SW 1271 (cell line): ENCODE results near the gene GFOD1.
"Not testable (repeated sequence)": the region's sequence is repeated elsewhere in the genome, so short reads cannot be mapped to it uniquely, and the experiment has no call there.

Experiments
- DNase-seq, 2 experiments: peaks; one replicate each; lab custom pipeline; 2025; lab: John Stamatoyannopoulos, UW

Gene GFOD1

DNA sequence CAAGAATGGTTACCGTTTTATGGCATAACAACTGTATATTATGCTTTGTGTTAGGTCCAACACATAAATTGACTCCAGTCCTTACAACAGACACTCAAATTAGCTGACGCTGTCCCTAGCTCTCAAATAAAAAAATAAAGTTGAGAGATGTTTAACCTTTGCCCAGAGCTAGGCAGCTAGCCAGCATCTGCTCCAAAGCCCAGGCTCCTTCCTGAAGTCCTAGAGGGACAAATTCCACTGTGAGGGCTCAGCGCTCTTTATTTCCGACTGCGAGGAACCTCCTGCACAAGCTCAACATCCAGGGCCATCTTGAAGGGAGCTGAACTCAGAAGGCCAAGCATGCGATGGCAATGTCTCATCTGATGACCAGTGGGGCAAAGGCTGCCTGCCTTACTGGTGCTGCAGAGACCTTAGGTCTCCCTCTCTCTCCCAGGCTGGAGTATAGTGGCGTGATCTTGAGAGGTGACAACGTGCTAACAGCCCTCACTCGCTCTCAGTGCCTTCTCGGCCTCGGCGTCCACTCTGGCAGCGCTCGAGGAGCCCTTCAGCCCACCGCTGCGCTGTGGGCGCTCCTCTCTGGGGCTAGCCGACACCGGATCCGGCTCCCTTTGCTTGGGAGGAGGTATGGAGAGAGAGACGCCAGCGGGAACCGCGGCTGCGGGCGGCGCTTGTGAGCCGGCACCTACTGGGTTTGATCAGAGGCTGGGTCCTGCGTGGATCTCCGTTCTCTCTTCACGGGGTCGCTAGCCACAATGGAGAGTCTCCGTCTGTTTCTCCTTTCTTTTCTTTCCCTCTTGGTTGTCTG, 24.7 kb upstream of the GFOD1 start:
- no peak for DNase-seq

DNA sequence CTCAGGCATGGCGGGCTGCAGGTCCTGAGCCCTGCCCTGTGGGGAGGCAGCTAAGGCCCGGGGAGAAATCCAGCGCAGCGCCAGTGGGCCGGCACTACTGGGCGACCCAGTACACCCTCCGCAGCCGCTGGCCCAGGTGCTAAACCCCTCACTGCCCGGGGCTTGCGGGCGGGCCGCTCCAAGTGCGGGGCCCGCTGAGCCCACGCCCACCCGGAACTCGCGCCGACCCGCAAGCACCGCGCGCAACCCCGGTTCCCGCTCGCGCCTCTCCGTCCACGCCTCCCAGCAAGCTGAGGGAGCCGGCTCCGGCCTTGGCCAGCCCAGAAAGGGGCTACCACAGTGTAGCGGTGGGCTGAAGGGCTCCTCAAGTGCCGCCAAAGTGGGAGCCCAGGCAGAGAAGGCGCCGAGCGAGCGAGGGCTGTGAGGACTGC, 23.8 kb upstream of the GFOD1 start:
- DNase-seq, result not testable (repeated sequence)

- DNase-seq, result not testable (repeated sequence)
Observed at GRCh38 chr6:13510433-13510832, 23.0 kb upstream of the GFOD1 start.

GRCh38 chr6:13508711-13509705, 21.6 kb upstream of the GFOD1 start:
- no peak for DNase-seq

- DNase-seq, result no peak
Observed at GRCh38 chr6:13507306-13507860, 20.0 kb upstream of the GFOD1 start.

- DNase-seq, result no peak
Observed at GRCh38 chr6:13505345-13505734, 17.9 kb upstream of the GFOD1 start.

GRCh38 chr6:13504611-13505344, 17.4 kb upstream of the GFOD1 start:
- DNase-seq, result no peak

DNA sequence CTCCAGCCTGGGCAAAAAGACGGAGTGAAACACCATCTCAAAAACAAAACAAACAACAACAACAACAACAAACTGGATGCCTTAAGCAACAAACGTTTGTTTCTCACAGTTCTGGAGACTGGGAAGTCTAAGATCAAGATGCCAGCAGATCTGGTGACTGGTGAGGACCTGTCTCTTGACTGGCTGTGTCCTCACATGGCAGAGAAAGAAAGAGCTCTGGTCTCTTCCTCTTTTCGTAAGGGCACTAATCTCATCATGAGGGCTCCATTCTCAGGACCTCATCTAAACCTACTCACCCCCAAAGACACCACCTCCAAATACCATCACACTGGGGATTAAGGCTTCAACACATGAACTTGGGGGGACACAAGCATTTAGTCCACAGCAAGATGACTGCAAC, 13.5 kb upstream of the GFOD1 start:
- DNase-seq, result no peak

GRCh38 chr6:13500264-13500663, 12.9 kb upstream of the GFOD1 start:
- DNase-seq, result no peak

- DNase-seq, result no peak
Observed at GRCh38 chr6:13496513-13497190, 9.3 kb upstream of the GFOD1 start.

DNA sequence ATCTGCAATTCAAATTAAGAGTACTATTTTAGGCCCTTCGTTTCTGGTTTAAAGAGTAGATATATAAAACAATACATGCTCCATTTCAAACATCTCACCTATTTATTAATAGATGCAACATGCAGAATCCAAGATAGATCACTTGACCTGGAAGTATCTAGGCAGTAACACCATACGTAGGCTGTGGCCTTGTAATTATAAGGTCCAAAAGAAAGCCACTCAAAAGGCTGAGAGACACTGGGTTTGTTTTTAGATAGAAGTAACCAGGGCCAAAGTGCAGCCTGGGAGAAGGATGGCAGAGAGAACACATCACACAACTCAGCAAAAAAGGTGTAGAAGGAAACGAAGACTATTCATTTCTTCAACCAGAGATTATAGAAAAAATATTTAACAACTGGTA, 8.4 kb upstream of the GFOD1 start:
- no peak for DNase-seq

DNA sequence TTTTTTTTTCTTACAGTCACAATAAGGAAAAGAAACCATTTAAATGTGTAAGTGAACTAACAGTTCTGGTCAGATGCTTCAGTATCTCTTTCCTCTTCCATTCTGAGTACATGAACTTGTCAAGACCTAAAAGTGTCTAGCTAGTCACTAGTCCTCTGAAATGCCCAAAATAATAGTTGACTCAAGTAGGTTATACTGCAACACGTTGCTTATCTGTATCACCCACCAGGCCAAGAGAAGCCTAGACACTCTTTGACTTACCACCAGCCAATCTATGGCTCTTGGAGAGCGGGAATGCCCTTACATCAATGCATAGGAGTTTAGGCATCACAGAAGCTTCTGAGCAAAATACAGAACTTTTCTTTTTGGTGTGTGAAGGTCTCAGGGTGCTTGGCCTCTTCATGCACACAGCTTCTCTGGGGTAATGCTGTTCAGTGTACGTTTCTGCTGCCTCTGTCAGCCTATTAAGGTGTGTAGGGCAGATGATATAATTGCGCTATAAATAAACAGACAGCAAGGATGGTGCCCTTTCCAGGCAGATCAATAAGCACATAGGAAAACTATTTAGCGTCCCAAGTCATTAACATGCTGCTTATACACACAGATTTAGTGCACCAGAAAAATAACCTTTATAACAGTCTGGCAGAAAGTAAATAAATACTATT, 7.8 kb upstream of the GFOD1 start:
- DNase-seq, result no peak

- no peak for DNase-seq
Observed at GRCh38 chr6:13494137-13494536, 6.7 kb upstream of the GFOD1 start.

- no peak for DNase-seq
Observed at GRCh38 chr6:13493147-13493546, 5.7 kb upstream of the GFOD1 start.

DNA sequence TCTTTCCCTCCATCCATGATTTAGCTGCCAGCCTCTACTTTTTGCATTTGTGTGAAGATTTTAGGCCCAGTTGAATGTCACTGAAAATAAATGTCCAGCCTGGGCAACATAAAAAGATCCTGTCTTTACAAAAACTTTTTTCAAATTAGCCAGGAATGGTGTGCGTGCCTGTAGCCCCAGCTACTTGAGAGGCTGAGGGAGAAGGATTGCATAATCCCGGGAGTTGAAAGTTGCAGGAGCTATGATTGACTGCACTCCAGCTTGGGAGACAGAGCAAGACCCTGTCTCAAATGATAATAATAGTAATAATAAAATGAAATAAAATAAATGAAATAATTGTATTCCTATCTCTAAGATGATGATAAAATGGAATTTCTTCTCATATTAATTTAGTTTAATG, 5.0 kb upstream of the GFOD1 start:
- DNase-seq, result no peak

GRCh38 chr6:13491538-13491937, 4.1 kb upstream of the GFOD1 start:
- no peak for DNase-seq

DNA sequence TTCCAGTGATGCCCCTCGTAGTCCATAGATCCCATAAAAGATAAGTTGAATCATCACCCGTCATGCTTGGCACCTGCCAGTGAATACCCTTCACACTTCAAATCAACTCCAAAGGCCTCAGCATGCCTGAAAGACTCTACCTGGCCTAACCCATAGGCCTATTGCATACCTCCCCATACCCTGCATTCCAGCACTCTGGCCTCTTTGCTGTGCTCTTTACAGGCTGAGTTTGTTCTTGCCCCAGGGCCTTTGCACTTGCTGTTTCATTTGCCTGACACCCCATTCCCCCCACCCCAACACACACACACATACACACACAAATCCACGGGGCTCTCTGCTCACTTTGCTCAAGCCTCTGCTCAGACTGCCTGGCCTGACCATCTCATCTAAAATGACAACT, 3.0 kb upstream of the GFOD1 start:
- no peak for DNase-seq

DNA sequence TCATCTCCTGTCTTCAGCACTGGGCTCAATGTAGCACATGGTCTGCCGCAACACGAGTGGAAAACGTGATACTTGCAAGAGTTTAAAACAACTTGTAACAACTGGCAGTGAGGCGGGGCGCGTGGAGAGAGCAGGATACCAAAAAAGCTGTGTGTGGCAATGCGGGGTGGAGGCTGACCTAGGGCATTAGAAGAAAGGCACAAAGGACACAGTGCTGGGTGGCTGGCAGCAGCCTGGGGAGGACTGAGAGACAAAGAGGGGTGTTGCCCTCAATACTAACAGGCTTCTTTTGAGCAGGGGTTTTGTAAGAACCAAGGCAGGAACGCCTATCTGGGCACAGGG, 1.5 kb upstream of the GFOD1 start:
- DNase-seq, result no peak

GRCh38 chr6:13488015-13488895, 855 bp upstream of the GFOD1 start:
- no peak for DNase-seq

- DNase-seq, result peak; percentile 28 to 41
Observed at GRCh38 chr6:13486679-13487121, 700 bp downstream of the GFOD1 start.
